HG02588 (cell line): ENCODE measurements around the gene ZNF516.
"Not testable (repeated sequence)": the region's sequence is repeated elsewhere in the genome, so short reads cannot be mapped to it uniquely, and the experiment has no call there.

Experiments used
- ATAC-seq: cut with Tn5 transposase; IDR thresholded peaks from one replicate; pipeline ENCODE4 v1.9.1; 2021; ENCODE audit warnings: mild to moderate bottlenecking, moderate library complexity; ENCODE audit not compliant: unreplicated experiment

The ZNF516 gene

GRCh38 chr18:76495006-76495370 lies at the start of gene ZNF516:
Gene ZNF516, minus strand, starts transcription at chr18:76495242. Its CDS starts 52,188 bp downstream, at chr18:76443054.
- peak; percentile 14 for ATAC-seq

DNA sequence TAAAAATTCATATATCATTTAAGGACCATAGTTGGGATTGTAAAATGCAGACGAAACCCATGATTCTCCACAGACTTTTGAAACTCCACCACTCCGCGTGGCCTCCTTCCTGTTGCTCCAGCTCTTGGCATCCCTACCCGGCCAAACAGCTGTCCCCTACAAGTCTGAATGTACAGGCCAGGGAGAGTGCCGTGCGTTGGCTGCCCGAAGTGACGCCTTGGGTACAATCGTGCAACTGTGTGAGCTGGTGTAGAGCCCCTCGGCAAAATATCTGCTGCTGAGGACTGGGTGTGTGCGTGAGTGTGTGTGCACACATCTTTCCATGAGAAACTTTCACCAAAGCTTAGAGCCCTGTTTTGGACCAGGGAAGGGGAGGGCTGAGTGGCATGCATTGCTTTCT lies 43.8 kb upstream of the ZNF516 start:
- ATAC-seq = no peak

DNA sequence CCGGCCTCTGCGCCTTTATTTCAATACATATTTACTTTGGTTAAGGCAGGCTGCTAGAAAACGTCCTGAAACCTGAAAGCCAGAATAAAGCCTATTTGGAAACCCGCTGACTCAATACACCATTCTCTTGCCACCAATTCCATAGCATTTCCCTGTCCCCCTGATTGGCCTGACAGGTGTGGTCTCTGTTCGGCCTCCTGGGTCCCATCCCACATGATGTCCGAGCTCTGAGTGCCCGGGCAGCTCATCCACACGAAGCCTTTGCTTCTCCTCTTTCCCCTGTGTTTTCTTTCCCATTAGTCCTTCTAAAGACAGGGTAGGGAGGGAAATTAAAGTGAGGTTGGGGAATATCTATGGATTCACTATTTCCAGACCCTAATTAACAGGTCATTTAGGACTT lies 42.6 kb upstream of the ZNF516 start:
- no peak for ATAC-seq

DNA sequence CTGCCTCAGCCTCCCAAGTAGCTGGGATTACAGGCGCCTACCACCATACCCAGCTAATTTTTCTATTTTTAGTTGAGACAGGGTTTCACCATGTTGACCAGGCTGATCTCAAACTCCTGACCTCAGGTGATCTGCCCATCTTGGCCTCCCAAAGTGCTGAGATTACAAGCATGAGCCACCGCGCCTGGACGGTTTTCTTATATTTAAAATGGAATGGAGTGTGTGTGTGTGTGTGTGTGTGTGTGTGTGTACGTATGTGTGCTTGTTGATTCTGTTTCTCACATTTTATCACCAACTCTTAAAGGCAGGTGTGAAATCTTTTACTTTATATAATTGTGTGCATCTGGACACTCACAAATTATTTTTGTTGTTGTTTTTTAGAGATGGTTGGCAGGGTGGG lies 41.6 kb upstream of the ZNF516 start:
- not testable (repeated sequence) for ATAC-seq

DNA sequence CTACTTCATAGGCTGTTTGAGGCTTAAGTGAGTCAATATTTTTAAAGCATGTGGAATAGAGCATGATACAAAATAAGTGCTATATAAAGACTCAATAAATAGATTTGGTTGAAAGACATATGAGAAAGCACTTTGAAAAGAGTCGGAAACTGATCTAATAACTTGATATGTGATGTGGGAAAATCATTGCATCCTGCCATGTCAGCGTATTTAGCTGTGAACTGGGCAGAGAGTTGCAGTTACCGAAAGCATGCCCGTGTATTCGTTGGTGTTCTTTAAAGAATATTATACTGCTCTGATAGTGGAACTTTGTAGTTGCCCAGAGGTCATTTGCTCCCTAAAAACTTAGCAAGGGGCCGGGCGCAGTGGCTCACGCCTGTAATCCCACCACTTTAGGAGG lies 37.8 kb upstream of the ZNF516 start:
- ATAC-seq = no peak

DNA sequence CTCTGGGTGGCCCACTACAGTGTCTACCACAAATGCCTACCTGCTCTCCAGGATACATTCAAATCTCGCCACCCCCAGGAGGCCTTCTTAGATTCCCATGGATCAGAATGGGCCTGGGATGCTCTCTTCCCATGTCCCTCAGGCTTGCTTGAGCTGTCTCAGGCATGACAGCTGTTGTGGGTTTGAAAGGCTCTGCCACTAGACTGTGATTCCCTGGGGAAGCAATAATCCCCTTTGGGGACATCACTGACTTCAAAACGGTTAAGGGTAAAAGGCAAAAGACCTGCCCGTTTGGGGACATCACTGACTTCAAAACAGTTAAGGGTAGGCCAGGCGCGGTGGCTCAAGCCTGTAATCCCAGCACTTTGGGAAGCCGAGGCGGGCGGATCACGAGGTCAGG lies 35.8 kb upstream of the ZNF516 start:
- no peak for ATAC-seq

DNA sequence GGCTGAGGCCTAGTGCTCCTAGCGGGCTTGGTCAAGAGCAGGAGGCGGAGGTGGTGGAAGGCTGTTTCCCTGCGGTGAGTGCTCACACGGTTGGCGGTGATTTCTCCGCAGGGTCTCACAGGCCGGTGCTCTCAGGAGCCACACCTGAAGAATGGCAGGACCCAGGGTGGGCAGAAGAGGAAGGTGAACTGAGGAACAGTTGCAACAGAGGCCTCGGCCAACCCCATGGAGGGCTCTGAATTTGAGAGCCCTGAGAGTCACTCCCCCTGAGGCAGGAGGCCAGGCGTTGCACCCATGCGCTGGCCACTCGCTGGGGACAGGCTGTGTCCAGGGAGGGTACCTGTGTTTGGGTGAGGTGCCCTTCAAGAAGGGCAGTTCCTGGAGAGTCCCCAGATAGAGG lies 35.3 kb upstream of the ZNF516 start:
- no peak for ATAC-seq

DNA sequence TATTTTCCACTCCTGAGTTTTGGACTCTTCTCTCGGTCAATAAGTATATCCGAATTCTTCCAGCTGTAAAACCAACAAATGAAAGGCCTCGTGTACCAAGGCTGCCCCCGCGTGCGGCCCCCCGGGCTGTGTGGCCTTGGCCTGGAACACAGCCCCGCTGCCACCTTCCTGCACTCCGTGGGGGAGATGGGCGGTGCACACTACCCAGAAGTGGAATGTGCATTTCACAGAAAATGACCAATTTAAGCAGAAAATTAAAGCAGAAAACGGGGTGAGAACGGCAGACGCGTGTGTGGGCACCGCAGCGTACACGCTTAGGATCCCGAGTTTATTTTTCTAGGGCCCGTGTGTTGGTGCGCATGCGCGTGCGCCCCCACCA lies 34.4 kb upstream of the ZNF516 start:
- no peak for ATAC-seq

DNA sequence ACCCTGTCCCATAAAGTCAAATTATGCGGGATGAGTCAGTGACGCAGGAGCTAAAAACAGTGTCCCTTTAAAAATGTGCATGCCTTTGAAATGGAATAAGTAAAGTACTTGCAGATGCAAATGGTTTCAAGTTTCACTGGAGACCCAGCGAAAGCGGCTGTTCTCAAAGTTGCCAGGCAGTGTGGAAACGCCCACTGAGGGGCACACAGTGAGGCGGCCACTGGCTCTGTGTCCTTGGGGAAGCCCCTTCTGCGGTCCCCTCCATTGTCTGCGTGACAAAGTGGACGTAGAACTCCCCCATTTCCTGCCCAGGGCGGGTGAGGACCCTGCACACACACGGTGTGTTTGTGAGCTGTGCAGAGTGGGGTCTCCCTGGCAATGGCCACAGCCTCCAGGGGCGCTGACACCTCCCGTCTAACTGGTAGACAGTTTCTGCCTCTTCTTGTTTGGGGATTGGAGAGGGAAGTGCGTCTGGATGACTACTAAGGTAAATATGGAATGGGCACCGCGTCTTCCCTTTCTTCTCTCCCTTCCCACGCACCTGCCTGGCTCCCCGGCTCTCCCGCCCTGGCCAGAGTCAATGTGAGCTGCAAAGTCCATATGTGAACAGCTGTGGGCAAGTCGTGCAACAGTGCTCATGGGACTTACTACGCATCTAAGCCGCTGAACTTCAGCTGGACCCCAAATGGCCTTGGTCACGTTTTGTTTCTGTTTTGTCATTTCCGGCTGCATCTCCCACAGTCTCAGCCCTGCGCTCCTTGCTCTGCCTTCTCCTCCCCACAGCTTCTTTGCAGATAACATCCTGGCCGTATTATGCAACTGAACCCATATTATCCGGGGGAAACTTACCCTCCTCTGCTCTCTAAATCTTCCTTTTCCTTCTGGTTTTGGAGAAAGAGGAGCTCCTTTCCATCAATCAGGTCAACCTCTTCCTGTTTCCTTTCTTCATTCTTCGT lies 33.7 kb upstream of the ZNF516 start:
- no peak for ATAC-seq

DNA sequence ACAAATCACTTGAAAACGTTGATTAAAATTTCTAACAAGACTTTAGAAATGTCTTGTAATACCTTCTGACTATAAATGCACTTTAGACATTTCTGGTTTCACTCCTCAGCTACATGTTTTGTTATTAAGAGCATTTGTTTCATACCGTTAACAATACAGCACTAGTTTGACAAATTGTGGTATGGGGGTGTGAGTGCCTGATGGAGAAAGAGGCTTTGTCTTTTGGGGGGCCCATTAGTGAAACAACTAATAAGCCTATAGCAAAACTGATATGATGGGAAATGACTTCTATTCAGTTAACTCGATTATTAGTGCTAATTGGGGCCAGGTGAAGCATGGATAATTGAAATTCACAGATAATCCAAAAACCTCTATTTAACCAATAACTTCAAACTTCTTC lies 30.9 kb upstream of the ZNF516 start:
- no peak for ATAC-seq

DNA sequence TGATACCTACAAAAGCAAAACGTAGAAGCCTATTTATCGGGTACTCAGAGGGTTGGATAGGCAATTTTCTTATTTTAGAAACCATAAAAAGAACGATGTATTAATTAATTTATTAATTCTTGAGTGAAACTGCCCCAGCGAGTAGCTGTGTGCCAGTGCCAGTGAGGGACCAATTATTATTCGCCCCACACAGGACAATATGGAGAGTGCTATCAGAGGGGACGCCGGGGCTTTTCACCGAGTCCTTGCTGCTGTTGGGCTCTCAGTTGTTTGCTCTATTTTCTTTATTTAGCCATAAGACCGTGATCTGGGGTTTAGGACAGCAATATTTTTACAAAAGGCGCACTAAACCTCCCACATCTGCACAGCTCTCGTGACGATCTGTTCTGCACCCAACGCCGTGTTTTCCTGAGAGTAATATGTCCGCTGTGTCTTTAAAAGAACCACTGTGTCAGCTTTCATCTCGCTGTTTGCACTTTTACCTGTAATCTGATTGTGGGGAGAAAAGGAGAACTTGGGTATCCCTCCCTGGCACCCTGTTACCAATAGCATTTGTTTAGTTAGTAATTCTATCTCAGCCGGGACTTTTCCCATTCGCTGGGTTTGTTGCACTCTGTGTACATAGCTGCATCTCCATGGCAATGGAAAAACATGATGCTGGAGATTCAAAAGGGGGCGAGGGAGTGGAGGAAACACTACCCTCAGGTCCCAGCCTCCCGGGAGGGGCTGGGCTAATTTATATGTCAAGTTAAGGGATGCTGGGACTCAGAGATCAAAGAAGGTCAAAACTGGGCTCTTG lies 30.1 kb upstream of the ZNF516 start:
- ATAC-seq = no peak

DNA sequence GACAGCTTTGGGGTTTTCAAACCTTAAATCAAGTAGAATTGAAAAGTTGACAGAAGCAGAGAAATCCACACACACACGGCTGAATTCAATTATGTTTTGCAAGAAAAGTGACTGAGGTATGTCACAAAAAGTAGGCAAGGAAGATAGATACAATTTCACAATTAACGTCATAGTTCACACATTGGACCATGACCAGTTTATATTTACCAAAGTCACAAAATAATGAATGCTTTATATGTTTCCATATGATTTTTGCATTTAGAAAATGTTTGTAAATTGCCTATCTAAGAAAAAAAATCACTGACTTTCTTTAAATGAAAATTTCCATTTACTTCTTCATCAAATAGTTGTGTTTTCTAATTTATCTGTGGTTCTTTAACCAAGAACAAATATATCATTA lies 29.4 kb upstream of the ZNF516 start:
- ATAC-seq = no peak

DNA sequence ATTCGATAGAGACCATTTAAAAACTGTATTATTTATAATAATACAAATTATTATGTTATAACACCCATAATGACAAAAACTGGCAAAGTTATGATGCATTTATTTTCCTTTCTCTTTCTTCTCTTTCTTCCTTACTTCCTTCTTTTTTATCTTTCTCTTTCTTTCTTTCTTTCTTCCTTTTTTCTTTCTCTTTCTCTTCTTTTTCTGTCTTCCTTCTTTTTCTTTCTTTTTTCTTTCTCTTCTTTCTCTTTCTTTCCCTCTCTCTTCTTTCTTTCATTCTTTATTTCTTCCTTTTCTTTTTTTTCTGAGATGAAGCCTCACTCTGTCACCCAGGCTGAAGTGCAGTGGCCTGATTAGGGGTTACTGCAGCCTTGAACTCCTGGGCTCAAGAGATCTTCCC lies 27.5 kb upstream of the ZNF516 start:
- ATAC-seq = no peak

DNA sequence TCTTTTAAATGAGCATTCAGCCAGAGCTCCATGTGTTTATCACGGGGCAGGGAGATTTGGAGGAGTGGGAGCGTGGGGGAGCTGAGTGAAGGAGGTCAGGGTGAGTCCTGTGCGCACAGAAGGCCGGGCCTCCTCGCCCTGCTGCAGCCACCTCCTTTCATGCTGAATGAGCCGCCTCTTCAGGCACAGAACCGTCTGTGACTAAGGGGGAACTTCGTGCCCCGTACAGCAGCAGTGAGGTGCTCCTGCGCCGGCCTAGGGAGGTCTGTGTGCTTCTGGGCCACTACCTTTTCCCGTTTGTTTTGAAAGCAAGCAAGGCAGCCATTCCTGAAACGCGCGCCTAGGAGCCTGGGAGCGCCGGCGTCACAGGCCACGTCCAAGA lies 27.1 kb upstream of the ZNF516 start:
- ATAC-seq = no peak

- no peak for ATAC-seq
Measured at GRCh38 chr18:76521417-76522121, 26.5 kb upstream of the ZNF516 start.

GRCh38 chr18:76518860-76519538 lies 24.0 kb upstream of the ZNF516 start:
- ATAC-seq = no peak

- no peak for ATAC-seq
Measured at GRCh38 chr18:76518123-76518859, 23.2 kb upstream of the ZNF516 start.

DNA sequence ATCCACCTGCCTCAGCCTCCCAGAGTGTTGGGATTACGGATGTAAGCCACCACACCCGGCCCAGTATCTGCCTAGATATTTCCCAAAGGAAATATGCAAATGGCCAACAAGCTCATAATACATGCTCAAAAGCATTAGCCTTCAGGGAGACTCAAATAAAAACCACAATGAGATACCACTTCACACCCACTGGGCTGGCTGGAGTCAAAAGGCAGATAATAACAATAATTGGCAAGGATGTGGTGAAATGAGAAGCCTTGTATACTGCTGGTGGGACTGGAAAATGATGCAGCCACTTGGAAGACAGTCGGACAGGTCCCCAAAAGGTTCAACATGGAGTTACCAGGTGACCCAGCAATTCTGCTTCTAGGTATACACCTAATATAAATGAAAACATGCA lies 20.5 kb upstream of the ZNF516 start:
- ATAC-seq = no peak

DNA sequence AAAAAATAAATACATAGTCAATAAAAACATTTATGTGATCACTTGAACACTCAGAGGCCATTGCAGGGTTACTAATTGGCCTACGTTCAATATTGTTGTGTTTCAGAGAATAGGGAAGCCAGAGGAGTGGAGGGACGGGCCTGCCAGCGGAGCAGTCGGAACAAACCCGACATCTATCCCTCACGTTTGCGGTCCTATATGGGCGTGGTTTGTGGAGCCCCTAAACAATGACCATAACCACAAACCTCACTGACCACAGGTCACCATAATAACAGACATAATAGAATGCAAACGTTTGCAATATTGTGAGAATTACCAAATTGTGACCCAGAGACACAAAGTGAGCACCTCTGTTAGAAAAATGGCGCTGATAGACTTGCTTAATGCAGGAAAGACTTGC lies 19.5 kb upstream of the ZNF516 start:
- no peak for ATAC-seq

GRCh38 chr18:76507830-76508385 lies 12.9 kb upstream of the ZNF516 start:
- ATAC-seq = no peak
